Stimulated activated CD8-positive, alpha-beta memory T cell treated with anti-CD3 and anti-CD28 coated beads, Interleukin-7, amount 100 ng/mL, for 1 hour (primary cell): Measurements from ENCODE around the gene ANKRD50.

Experiments
- DNase-seq, 2 donors: peaks; one replicate each; pipeline ENCODE4 v3.0.0-alpha.2; 2020; ENCODE audit warnings: low read depth in 2 of 2

Gene ANKRD50

GRCh38 chr4:124636788-124637187 lies 75.7 kb downstream of the ANKRD50 start:
- DNase-seq: no peak

DNA sequence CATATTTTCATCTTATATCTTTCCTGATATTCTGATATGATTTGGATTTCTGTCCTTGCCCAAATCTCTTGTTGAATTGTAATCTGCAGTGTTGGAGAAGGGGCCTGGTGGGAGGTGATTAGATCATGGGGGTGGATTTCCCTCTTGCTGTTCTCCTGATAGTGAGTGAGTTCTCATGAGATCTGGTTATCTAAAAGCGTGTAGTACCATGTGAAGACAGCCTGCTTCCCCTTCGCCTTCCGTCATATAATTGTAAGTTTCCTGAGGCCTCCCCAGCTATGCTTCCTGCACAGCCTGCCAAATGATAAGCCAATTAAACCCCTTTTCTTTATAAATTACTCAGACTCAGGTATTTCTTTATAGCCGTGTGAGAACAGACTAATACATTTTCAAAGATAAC lies 77.2 kb downstream of the ANKRD50 start:
- DNase-seq: no peak

GRCh38 chr4:124633285-124633941 lies 79.1 kb downstream of the ANKRD50 start:
- no peak for DNase-seq

DNA sequence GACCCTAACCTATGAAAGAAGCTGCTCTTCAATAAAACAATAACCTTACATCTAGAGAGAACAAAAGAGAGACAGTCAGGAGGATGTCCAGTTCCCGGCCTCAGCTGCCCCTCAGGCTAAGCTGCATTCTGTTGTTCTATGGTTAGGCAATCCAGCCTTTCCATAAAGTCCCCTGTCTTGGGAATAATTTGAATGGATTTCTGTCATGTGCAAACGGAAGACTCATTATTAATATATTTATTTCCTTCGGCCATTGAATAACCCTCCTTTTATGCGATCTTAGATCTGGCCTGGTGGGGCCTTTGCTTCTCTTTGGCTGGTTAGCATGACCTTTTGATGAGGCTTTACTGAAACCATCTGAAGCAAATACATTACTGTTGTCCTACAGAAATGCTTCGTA lies 80.1 kb downstream of the ANKRD50 start:
- no peak for DNase-seq

DNA sequence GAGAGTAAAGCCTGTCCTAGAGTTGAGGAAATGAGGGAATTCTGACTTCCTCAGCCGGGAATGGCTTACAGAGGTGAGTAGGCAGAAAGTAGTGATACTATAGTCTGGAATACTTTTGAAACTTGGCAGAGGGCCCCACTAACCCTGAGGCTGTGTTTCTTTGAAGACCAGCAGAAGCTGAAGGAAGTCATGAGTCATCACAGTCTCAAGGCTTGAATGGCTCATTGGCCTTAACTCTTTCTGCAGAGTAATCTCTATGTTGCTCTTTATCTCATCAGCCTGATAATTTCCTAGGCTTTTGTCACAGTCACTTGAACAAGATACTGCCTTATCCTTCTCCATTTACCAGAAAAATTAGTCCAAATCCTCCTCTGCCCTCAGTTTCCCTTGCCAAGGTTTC lies 80.8 kb downstream of the ANKRD50 start:
- DNase-seq: no peak

GRCh38 chr4:124629681-124630080 lies 82.9 kb downstream of the ANKRD50 start:
- DNase-seq: no peak
